ENCODE data around the gene TPD52L1.

DNA sequence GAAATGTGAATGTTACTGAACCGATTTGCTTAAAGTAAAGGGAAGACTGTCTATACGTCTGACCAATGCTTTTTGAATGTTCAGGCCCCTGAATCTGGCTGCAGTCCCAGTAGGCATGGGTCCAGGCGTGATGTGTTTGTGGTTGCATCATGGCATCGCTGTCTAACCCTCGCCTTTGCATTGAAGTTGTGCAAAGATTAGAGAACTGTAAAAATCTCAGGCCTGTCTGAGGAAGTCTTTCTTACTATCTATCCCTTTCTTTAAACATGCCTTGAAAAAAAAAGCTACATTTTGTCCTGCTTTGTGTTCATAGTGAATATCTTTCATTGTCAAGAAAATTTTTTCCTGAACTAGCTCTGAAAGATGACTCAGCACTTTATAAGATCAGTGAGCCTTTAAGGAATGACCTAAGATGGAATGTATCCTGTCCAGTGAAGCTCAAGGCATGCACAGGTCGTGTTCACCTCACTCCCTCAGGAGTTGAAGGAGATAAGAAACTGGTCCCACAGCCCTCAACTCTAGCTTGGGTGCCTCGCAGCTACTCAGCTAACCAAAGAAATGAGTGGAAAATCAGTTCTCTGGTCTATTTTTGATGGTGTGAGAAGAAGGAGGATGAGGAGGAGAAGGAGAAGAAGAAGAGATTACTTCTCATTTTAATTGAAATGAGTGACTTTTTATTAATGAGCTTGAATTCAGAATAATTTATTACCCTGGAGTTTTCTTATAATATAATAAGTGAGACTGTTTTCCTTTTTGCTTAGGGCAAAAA lies 48.6 kb downstream of the TPD52L1 start:
- no peak for TF ChIP-seq EZH2phosphoT487 (IDR thresholded peaks at IDR 0.05; ENCODE audit: insufficient read depth, low read depth)
- TF ChIP-seq EZH2 (IDR thresholded peaks at IDR 0.05; ENCODE audit: insufficient read depth, poor library complexity, severe bottlenecking), result no peak
